B cell (primary cell): ENCODE measurements around the gene NHSL2.

ENCODE experiments used
- EZH2 ChIP-seq: IDR thresholded peaks from 2 replicates; pipeline ENCODE4 v1.6.1; 2012; ENCODE audit warnings: borderline replicate concordance, low read depth, mild to moderate bottlenecking, moderate library complexity, low read length; ENCODE audit not compliant: insufficient read depth, poor library complexity, severe bottlenecking
- TF ChIP-seq, protein P1 (sequence below): fragments of 200-600 bp; IDR thresholded peaks from one replicate; pipeline ENCODE4 v1.8.0; 2022; ENCODE audit warnings: antibody characterized with exemption, mild to moderate bottlenecking

- TF ChIP-seq, protein P1, sequence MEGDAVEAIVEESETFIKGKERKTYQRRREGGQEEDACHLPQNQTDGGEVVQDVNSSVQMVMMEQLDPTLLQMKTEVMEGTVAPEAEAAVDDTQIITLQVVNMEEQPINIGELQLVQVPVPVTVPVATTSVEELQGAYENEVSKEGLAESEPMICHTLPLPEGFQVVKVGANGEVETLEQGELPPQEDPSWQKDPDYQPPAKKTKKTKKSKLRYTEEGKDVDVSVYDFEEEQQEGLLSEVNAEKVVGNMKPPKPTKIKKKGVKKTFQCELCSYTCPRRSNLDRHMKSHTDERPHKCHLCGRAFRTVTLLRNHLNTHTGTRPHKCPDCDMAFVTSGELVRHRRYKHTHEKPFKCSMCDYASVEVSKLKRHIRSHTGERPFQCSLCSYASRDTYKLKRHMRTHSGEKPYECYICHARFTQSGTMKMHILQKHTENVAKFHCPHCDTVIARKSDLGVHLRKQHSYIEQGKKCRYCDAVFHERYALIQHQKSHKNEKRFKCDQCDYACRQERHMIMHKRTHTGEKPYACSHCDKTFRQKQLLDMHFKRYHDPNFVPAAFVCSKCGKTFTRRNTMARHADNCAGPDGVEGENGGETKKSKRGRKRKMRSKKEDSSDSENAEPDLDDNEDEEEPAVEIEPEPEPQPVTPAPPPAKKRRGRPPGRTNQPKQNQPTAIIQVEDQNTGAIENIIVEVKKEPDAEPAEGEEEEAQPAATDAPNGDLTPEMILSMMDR: no peak
- no peak for TF ChIP-seq EZH2
These were observed 228.9 kb downstream of the NHSL2 start for GRCh38 chrX:72139538-72139937.
